HG03025 (cell line): ENCODE measurements around the gene UBE2E2.

Source experiments
- ATAC-seq: cut with Tn5 transposase; IDR thresholded peaks from one replicate; pipeline ENCODE4 v1.9.1; 2021; ENCODE audit warnings: mild to moderate bottlenecking, moderate library complexity; ENCODE audit not compliant: unreplicated experiment, low FRiP score

UBE2E2 gene

DNA sequence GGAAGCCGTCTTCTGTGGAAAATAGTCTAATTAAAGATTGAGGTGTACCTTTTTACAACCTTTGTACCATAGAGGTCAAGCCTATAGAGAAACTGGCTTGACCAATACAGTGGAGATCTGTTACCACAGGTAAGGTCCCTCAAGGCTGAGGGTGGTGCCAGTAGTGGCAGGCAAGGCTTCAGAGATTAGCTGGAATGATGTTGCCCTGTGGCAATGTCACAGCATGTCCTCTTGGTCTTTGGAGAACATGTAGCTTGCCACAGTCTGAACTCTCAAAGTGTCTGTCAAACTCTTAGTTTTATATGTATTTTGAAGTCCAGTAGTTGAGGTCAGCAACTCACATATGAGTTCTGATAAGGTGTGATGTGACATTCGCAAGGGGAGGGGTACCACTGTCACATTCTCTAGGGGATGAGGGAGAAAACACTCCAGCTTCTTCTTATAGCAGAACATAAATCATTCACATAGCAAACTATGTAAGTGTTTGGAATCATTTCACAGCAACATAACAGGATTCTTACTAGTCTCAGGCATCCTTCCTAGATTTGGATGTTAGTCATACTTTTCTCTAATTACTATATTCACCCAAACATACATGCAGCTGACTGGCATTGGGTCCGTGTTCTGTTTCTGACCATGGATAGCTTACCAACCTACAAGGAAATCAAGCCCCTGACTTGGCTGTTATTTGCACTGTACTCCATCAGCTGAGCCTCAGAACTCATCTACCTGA lies 173.6 kb downstream of the UBE2E2 start:
- no peak for ATAC-seq

DNA sequence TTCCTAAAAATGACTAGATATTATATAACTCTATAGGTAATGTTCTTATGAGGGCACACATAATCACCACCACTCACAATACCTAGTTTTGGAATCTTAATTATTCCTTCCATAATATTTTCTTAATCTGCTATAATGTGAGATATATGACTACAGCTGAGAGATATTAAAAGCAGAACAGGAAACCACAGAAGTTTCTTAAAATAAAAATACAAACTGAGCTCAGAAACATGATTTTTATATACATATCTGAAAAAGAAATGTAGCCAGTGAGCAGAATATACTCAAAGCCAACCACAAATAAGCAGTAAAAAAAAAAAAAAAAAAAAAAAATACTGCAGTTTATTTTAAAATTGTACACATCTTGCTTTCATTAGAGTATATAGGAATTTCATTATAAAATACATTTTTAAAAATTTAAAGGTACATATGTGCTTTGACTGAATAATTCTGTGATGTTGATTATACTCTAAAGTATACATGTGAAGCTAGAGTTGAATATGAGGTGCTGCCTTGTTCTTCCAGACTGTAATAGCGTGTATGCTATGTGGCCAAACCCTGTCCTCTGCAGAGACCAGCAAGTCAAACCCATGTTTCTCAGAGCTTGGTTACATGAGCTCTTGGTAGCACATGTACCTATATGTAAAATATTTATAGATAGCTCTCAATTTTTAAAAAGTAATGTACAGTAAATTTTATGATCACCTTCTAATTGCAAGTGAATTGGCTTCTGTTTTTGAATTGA lies 175.0 kb downstream of the UBE2E2 start:
- ATAC-seq: no peak

DNA sequence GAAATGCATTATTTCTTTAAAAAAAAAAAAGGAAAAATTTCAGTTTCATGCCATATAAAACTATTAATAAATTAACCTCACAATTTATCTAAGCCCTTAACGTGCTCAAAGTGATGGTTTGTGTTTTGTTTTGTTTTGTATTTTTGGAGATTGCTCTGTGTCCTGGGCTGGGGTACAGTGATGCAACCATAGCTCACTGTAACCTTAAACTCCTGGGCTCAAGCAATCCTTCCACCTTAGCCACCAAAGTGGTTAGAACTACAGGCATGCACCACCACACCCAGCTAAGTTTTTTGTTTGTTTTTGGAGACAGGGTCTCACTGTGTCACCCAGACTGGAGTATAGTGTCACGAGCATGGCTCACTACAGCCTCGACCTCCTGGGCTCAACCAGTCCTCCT lies 180.7 kb downstream of the UBE2E2 start:
- ATAC-seq: no peak

DNA sequence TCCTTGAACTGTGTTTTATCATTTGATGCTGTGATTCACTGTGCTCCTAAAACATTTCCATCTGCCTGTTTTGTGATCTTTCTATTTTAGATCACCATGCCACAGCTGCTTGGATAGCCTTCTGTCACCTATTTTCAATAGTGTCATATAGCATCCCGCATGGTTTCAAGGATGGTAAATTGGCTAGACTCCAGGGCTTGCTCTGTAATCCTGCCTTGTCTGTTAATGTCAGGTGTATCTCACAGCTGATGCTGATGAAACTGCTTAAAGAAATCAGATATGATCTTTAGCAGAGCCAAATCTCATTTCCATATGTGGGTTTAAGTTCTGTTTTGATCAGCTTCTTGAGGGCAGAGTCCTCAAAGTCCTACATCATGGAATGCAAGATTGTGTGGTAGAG lies 182.2 kb downstream of the UBE2E2 start:
- no peak for ATAC-seq

DNA sequence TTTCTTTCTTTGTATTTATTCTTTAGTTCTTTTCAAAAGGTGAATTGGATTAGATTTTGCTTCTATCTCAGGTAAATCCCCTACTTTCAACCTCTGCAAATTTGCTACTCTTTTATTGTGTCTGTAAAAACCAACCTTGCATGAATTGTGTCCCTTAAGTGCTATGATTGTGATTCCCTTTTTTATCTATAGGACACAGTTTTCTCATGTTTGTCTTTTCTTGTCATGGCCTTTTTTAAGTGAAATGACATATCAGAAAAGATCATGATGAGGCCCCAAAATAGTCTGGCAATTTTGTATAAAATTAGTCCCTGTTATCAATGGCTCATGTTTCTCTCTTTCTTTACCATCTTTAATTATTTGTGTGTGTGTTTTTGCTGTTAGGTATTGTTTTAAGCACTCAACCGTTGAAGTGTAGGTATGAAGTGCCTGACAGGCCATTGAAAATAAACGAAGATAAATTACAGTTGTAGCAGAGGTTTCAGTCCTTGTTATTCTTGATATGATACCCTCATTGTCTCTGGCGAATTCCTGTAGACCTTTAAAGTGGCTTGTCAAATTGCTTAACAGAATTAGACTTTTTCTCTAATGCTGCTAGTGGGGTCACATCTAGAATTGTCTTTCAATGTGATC lies 184.3 kb downstream of the UBE2E2 start:
- ATAC-seq: no peak

DNA sequence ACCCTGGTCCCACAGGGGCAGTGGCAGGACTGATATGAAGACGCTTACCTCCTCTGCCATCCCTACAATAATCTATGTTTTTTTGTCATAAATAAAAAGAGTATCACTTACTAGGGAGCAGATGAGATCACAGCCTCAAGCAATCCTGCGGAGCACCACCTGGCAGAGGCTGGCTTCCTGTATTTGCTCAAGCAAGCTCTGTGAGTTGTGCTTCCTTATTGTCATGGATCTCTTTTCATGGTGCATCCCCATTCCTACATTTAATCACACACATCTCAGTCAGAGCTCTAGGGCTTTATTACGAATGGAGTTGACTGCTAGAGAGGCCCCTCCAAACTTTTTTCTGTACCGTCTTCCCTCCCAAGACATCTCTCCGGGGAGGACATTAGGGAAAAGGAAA lies 186.0 kb downstream of the UBE2E2 start:
- no peak for ATAC-seq

DNA sequence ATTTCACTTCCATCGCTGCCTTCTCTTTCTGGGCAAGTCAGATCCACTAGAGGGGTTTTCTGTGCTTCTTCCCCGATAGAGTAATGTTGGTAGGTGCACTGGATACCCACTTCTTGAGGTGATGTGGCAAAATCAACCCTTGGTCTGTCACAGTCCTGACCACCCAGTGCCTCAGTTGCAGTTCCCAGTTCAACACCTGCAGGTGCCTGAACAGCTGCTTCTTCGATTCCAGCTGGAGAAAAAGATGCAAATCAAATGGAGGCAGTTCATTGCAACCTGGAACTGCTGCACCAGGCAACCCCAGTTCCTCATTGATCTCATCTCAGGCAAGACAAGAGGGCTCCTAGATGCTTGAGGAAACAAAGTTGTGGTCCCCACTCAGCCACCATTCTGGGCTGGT lies 186.6 kb downstream of the UBE2E2 start:
- peak; percentile 78 for ATAC-seq

DNA sequence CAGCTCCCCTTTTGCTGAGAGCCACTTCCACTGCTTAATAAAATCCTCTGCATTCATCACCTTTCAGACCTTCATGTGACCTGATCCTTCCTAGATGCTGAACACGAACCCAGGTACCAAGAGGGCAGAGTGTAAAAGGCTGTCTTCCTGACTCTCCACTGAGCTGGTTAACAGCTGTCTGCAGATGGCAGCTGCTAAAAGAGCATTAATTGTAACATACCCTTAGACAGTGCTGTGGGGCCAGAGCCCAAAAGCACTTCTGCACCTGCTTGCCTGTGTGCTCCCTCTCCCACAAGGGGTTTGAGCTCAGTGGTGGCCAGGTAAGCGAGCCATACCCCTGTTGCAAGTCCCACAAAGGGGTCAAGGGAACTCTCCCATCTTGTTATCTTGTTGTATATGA lies 187.3 kb downstream of the UBE2E2 start:
- ATAC-seq: no peak

DNA sequence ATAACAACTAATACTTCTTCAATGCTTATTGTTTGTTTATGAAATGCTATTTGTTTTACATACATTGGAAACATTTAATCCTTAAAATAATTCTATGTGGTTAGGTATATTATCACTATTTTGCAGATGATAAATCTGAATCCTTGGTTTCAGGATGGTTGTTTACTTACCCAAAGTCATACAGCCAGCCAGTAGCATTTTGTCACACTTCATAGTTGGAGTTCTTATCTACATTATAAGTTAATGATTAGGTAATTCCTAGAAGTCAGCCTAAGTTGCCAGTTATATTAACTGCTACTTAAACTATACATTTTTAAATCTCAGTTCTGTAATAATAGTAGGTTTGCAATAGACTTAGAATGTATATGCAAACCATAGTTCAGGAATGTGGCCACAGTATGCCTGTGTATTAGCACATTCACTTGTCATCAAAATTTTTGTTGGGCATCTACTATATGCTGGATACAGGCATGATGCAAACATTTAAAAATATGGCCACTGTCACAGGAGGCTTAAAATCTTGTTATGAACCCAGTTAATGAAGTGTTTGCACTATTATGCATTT lies 187.9 kb downstream of the UBE2E2 start:
- ATAC-seq: no peak

DNA sequence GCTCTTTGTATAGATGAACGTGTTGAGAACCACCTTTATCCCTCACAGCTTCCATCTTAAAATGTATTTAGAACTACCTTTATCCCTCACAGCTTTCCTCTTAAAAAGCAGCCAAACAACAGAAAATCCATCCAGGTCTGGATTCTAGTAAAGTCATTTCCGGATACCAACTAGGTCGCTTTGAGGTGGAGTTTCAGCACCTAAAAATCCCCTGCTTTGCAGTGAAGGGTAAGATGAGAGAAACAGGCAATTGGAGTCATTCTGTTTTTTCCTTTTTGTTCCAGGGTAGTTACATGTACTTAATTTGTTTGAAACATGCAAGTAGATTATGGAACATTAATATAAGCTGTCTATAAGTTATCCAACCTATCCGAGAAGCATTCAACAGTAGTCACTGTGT lies 192.0 kb downstream of the UBE2E2 start:
- peak; percentile 53 for ATAC-seq

DNA sequence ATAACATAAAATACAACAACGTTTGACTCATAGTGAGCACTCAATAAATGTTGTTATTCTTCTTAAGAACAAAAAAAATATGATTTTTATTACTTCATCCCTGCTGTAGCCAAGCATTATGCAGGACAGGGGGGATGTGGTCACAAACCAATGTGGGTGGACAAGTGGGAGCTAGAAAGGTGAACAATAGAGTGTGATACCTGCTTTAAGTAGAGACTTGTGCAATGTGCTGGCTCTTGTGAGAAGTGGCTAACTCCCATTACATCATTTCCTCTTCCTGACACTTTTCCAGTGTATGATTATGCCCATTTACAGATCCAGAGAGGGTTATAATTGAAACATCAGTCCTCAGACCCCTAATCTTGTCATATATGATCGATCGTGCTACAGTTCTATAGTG lies 193.6 kb downstream of the UBE2E2 start:
- ATAC-seq: no peak

DNA sequence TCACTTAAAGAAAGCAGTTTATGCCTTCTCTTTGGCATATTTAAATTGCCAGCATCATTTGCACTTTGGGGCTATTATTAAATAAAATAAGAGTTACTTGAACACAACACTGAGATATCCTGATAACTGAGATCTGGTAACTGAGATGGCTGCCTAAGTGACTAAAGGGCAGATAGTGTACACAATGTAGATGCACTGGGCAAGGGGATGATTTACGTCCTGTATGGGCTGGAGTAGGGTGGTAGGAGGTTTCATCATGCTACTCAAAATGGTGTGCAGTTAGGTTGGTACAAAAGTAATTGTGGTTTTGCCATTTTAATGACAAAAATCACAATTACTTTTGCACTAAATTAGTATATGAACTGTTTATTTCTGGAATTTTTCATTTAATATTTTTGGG lies 196.1 kb downstream of the UBE2E2 start:
- no peak for ATAC-seq

DNA sequence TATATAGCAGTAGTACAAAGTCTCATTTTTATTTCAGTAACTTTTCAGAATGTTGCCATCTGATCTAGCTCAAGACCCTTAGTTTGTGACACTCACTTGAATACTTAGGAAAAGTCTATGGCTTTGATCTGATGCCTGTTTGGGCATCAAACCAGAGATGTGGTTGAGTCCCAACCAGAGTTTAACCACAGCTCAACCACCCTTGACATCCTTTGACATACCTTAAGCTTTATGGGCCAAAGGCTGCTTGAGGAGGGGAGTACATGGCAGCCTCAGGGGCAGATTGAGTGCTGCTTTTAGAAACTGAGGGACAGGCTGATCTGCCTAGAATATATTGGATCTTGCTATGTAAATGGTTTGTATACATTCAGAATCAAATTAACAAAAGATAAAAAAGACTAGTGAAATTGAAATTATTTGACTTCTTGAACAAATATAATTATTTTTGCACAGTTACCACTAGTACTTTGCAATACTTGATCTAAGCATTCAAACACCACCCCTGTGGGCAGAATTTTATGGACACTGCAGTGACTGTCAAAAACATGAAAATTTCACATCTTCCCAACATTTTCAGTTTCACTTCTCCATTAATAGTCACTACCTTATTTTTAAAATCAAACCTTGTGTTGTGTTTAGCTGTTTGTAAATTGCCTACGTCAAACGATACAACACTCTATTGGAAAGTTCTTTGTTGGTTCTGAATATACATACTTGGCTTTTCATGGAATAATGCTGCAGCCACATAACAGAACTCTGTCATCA lies 199.8 kb downstream of the UBE2E2 start:
- no peak for ATAC-seq

DNA sequence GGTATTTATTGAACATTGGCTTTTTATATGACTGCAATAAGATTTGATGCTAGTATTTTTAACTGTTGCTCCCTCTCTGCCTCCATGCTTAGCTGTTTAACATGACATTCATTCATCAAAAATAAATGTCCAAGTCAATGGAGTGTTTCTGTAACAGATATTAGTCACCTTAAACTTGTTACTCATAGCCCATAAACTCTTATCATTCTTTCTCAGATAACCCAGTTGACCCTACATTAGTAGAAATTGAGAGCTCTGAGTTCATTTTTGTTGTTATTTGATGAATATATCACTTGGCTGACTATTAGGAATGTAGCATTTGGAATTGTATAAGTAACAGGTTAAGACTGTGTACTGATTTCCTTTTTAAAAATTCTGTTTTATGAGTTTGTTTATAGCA lies 201.1 kb downstream of the UBE2E2 start:
- no peak for ATAC-seq

DNA sequence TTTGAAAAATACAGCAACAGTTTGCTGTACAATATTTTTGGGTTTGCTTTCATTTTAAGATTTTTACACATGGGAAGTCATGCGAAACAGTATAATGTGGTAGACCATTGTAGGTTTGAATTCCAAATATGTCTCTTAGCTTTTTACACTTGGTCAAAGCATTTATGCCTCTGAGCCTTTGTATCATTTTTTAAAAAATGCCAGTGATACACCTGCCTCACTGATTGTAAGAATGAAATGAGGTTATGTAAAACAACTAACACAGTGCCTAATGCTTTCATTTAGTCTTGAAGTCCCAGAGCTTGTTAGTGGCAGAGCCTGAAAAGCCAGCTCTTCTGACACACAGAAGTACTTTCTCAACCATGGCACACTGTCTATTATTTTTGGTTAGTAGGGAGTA lies 202.0 kb downstream of the UBE2E2 start:
- ATAC-seq: no peak

DNA sequence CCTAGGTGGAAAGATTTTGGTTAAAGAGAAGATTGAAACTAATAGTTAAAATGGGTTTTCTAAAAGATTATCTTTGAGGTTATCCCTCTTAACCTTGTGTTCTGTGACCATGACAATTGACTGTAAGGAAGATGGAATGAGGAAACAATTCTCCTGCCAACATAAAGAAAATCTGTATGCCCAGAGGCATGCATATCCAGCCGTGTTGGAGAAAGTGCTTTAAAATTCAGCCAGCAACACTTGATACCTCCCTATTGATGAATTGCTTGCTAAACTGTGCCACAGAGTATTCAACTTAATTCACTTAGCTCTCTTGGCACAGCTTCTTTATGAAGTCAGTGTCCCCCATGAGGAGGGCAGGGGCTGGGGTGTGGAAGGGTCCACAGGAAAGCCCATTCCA lies 203.5 kb downstream of the UBE2E2 start:
- ATAC-seq: no peak

DNA sequence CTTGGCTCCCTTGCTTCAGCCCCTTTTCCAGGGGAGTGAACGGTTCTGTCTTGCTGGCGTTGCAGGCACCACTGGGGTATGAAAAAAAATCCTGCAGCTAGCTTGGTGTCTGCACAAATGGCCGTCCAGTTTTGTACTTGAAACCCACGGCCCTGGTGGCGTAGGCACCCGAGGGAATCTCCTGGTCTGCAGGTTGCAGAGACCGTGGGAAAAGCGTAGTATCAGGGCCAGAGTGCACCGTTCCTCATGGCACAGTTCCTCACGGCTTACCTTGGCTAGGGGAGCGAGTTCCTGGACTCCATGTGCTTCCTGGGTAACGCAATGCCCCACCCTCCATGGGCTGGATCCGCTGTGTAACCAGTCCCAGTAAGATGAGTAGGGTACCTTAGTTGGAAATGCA lies 214.9 kb downstream of the UBE2E2 start:
- ATAC-seq: no peak

DNA sequence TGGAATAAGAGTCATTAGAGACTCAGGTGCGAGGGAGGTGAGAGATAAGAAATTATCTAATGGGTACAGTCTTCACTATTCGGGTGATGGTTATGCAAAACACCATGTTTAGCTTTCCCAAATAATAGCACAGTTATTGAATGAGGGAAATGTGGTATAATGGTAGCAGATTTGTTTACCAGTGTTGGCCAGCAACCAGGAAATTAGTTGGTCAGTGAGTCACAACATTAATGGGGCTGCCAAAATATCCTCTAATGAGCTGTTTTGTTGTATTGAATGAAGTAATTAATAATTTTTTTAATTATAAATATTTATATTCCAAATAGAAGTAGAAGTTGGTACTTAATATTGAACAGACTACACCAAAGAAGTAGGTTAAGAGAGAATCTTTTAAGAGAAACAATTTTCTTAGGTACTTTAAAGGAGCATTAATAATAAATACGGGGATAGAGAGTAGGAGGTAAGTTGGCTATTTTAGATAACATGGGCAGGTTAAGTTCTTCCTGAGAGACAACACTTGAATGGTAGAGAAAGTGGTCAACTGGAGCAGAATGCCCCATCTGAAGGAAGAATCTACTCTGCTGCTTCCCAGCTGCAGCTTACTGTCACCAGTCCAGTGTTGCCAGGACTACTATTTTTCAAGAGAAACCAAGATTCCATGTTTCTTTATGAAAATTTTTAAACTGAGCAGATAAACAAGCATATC lies 218.8 kb downstream of the UBE2E2 start:
- ATAC-seq: peak; percentile 32

DNA sequence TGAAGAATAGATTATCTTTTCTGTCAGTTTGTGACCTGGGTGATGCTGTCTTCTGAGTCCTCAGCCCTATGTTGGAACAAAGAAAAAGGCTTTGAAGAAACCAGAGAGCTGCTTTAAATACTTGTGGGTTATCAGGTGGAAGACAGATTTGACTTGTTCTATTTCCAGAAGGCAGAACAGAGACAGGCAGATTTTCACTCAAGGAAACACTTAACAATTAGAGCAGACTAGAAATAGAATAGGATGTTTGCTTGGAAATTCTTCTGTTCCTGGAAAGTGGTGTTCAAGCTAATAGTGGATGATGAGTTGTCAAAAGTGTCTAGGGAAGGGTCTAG lies 219.4 kb downstream of the UBE2E2 start:
- ATAC-seq: peak; percentile 90

DNA sequence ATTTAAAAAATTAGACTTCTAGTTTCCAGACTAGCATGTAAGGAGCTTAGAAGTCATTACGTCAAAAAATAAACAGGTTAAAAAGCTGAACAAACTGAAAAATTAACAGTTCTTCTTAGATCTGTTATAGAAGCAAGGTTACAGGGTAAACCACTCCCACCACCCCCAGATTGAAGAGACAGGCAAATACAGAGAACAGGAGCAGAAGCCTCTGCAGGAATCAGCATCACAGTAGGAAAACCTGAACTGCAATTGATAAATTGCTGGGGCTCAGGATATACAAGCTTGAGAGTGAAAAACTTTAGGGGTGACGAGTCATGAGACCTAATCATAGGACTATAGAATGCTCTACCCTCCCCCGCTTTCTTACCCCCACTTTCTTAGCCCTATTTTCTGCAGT lies 222.3 kb downstream of the UBE2E2 start:
- ATAC-seq: no peak
